Smooth muscle cell (in vitro differentiated cells): ENCODE measurements around the gene CBX2. TPM values are rescaled to one million over a fixed set of nuclear protein-coding genes. Genes with fewer than 3 reads are reported as not detected.
A peak's percentile ranks its signal among the peaks of the same experiment; 100 is the strongest.

Experiments
- DNase-seq: peaks from one replicate; lab custom pipeline; 2025; ENCODE audit not compliant: unreplicated experiment; lab: John Stamatoyannopoulos, UW
- H2AFZ ChIP-seq: fragments of 200-600 bp; sonication (generic); 2 replicates; pipeline ENCODE4 v1.6.0; 2016; ENCODE audit warnings: antibody characterized with exemption, low read depth, mild to moderate bottlenecking
- H3F3A ChIP-seq: fragments of 200-600 bp; sonication (generic); 2 replicates; pipeline ENCODE4 v1.6.0; 2017; ENCODE audit warnings: antibody characterized with exemption, low read depth
- H3K27ac ChIP-seq: fragments of 200-600 bp; sonication (generic); 2 replicates; pipeline ENCODE4 v1.5.1; 2016; ENCODE audit warnings: low read depth, mild to moderate bottlenecking
- H3K27me3 ChIP-seq: fragments of 200-600 bp; sonication (generic); 2 replicates; pipeline ENCODE4 v1.6.1; 2016; ENCODE audit warnings: low read depth, mild to moderate bottlenecking
- H3K36me3 ChIP-seq: fragments of 200-600 bp; sonication (generic); 2 replicates; pipeline ENCODE4 v1.5.1; 2016; ENCODE audit warnings: low read depth
- H3K4me1 ChIP-seq: fragments of 200-600 bp; sonication (generic); 2 replicates; pipeline ENCODE4 v1.5.1; 2016; ENCODE audit warnings: low read depth
- H3K4me2 ChIP-seq: fragments of 200-600 bp; sonication (generic); 2 replicates; pipeline ENCODE4 v1.6.0; 2016; ENCODE audit warnings: mild to moderate bottlenecking
- H3K4me3 ChIP-seq: fragments of 200-600 bp; sonication (generic); 2 replicates; pipeline ENCODE4 v1.5.1; 2016; ENCODE audit warnings: mild to moderate bottlenecking
- H3K79me2 ChIP-seq: fragments of 200-600 bp; sonication (generic); 2 replicates; pipeline ENCODE4 v1.6.0; 2016; ENCODE audit warnings: low read depth, mild to moderate bottlenecking
- H3K9ac ChIP-seq: fragments of 200-600 bp; sonication (generic); 2 replicates; pipeline ENCODE4 v1.6.0; 2016; ENCODE audit warnings: low read depth
- H3K9me3 ChIP-seq: fragments of 200-600 bp; sonication (generic); replicated peaks from 2 replicates; pipeline ENCODE4 v1.5.1; 2016; ENCODE audit warnings: low read depth
- H4K20me1 ChIP-seq: fragments of 200-600 bp; sonication (generic); 2 replicates; pipeline ENCODE4 v1.6.0; 2016; ENCODE audit warnings: low read depth
- WGBS: methylation state at CpG from one replicate; pipeline ENCODE4 v1.1.7; 2016; ENCODE audit warnings: low lambda C conversion rate; 5-methylcytosine and 5-hydroxymethylcytosine counted together
- polyA plus RNA-seq: library from polyadenylated mRNA; unstranded; fragments of >200 nt; fragmentation: Nextera tagmentation; extraction: Ambion mirVana; gene quantifications from 2 replicates; pipeline ENCODE4 v1.2.1, GENCODE V29; 2016
- total RNA-seq: library from RNA; depleted of rRNA; stranded (reverse); fragments of >200 nt; gene quantifications from 2 replicates; pipeline ENCODE4 v1.2.3, GENCODE V29; 2014
- TF ChIP-seq, protein P1 (sequence below): fragments of 200-600 bp; sonication (generic); IDR thresholded peaks from 2 replicates; pipeline ENCODE4 v1.5.1; 2017; ENCODE audit warnings: borderline replicate concordance, mild to moderate bottlenecking, antibody characterized with exemption; ENCODE audit not compliant: insufficient read depth, poor library complexity, severe bottlenecking

CBX2 gene
- total and polyA plus RNA-seq, 2 experiments from 2014 or later = 4.0 to 10.1 TPM

DNA sequence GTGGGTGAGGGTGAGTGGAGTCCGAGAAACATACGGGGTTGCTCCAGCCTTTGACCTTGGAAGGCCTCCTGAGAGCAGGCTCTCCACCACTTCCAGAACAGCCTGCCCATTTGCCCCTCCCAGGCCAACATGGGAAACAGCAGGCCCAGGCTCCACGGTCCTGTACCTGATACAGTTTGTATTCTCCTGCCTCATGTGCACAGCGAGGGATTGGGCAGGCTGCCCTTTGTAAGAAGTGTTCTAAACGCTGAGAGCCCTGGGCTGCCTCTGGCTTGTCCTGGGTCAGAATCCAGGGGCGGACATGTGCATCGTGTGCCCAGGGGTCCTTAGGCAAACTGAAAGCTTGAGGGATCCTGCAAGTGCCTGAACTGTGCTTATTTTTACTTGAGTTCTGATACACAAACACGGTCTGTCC is 3.4 kb upstream of the CBX2 start:
- DNase-seq = no peak
- Histone ChIP-seq H4K20me1 (peaks cover under 1% of the 10 kb centered on the region), H3K4me1 (peaks cover 18% of the 10 kb centered on the region), H2AFZ (no peak overlapping the region), H3K4me3 (no peak overlapping the region), H3K9ac (no peak overlapping the region), H3K79me2 (no peaks in the 10 kb centered on the region), H3K9me3 (no peaks in the 10 kb centered on the region), H3K27ac (no peak overlapping the region), H3F3A (peaks cover 8% of the 10 kb centered on the region), H3K4me2 (no peak overlapping the region), H3K36me3 (no peaks in the 10 kb centered on the region), H3K27me3 (peaks cover 34% of the 10 kb centered on the region)
- 87% methylated on average over 8 of the region's 8 CpGs for WGBS
- TF ChIP-seq, protein P1, sequence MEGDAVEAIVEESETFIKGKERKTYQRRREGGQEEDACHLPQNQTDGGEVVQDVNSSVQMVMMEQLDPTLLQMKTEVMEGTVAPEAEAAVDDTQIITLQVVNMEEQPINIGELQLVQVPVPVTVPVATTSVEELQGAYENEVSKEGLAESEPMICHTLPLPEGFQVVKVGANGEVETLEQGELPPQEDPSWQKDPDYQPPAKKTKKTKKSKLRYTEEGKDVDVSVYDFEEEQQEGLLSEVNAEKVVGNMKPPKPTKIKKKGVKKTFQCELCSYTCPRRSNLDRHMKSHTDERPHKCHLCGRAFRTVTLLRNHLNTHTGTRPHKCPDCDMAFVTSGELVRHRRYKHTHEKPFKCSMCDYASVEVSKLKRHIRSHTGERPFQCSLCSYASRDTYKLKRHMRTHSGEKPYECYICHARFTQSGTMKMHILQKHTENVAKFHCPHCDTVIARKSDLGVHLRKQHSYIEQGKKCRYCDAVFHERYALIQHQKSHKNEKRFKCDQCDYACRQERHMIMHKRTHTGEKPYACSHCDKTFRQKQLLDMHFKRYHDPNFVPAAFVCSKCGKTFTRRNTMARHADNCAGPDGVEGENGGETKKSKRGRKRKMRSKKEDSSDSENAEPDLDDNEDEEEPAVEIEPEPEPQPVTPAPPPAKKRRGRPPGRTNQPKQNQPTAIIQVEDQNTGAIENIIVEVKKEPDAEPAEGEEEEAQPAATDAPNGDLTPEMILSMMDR = no peak

DNA sequence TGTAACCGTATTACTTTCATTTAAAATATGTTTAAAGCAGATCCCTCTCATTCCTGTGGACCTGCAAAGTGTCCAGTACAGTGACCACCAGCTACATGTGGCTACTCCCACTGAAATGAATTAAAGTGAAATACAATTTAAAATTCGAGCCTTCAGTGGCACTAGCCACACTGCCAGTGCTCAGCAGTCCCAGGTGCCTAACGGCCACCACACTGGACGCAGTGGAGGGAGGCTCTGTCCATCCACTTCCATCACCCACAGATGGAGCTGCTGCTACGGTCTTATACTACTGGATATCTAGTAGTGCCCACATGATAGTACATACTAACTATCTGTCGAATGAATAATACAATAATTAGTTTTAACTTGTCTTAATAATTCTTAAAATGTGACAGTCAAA is 2.3 kb upstream of the CBX2 start:
- peaks cover 34% of the 10 kb centered on the region for H3K27me3 ChIP-seq
- peaks cover 25% of the 10 kb centered on the region for H3K4me1 ChIP-seq
- no peaks in the 10 kb centered on the region for H3K9me3 ChIP-seq
- 90% methylated on average over 6 of the region's 6 CpGs for WGBS
- H3K9ac ChIP-seq = no peak overlapping the region
- no peaks in the 10 kb centered on the region for H3K36me3 ChIP-seq
- H3K79me2 ChIP-seq = no peaks in the 10 kb centered on the region
- no peak for DNase-seq
- no peak overlapping the region for H2AFZ ChIP-seq
- TF ChIP-seq, protein P1 = no peak
- H3F3A ChIP-seq = peaks cover 8% of the 10 kb centered on the region
- H3K4me3 ChIP-seq = no peak overlapping the region
- no peak overlapping the region for H3K27ac ChIP-seq
- H3K4me2 ChIP-seq = no peak overlapping the region
- H4K20me1 ChIP-seq = peaks cover 11% of the 10 kb centered on the region

DNA sequence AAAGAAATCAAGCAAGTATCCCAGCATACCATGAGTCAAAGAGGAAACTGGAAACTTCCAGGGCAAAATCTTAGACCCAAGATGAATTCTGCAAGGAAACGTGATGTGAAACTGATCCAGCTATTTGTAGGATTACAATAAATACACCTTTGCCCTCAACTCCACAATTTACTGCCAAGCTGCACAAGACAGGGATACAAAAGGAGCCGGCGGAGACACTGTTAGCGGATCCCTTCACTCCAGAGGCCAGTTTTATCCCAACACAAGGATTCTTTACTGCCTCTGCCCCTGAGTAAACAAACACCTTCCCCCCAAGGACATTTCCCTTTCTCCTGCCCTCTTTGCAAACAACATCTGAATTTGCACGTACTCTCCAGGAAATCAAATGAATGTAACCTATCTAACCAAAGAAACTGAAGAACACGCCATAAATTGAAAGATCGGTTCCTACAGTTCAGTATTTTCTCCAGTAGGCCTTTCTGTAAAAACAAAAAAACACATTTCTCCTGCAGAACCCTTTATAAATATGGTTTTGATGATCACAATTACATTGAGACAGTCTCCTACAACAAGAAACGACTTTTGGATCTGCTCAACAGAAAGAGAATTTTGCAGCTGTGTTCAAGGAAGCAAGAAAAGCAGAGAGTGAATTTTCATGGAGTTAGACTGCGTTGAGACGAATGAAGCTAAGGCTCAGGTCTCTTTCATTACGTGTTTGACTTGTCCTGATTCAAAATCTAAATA is 1.4 kb upstream of the CBX2 start:
- Histone ChIP-seq H3K4me2 (peak overlapping the region; percentile 98), H3K27me3 (peaks cover 34% of the 10 kb centered on the region), H3K27ac (no peak overlapping the region), H3K9me3 (no peaks in the 10 kb centered on the region), H3K9ac (no peak overlapping the region), H3K4me1 (peaks cover 25% of the 10 kb centered on the region), H3F3A (peaks cover 8% of the 10 kb centered on the region), H2AFZ (peak overlapping the region; percentile 84), H3K79me2 (no peaks in the 10 kb centered on the region), H4K20me1 (peaks cover 15% of the 10 kb centered on the region), H3K36me3 (no peaks in the 10 kb centered on the region), H3K4me3 (peak overlapping the region; percentile 66)
- TF ChIP-seq, protein P1 = no peak
- DNase-seq = no peak
- 47% methylated on average over 11 of the region's 11 CpGs for WGBS
